MM.1S (cell line): ENCODE measurements around the gene AQP5.

Experiments
- CTCF ChIP-seq: fragments of 300-600 bp; sonication (generic); IDR thresholded peaks from 2 replicates; pipeline ENCODE4 v1.5.1; 2016; ENCODE audit warnings: antibody characterized with exemption, low read length, mixed read lengths
- EZH2 ChIP-seq: fragments of 300-600 bp; sonication (generic); optimal IDR thresholded peaks from 2 replicates; pipeline ENCODE3; 2017; ENCODE audit warnings: low read depth, mild to moderate bottlenecking, antibody characterized with exemption, low read length, mixed read lengths

GRCh38 chr12:49985981-49986380 lies 24.3 kb downstream of the AQP5 start:
- TF ChIP-seq EZH2: no peak
- no peak for TF ChIP-seq CTCF
